GM21381 (cell line): ENCODE data around the gene KMT2B.
A peak's percentile ranks its signal among the peaks of the same experiment; 100 is the strongest.
"Not testable (repeated sequence)": the region's sequence is repeated elsewhere in the genome, so short reads cannot be mapped to it uniquely, and the experiment has no call there.

ENCODE experiments used
- ATAC-seq: cut with Tn5 transposase; IDR thresholded peaks from one replicate; pipeline ENCODE4 v1.9.1; 2021; ENCODE audit warnings: mild to moderate bottlenecking, moderate library complexity; ENCODE audit not compliant: unreplicated experiment

Gene KMT2B

GRCh38 chr19:35710784-35711723 lies 6.7 kb upstream of the KMT2B start:
- peak; percentile 23 for ATAC-seq

GRCh38 chr19:35712567-35713505 lies 5.0 kb upstream of the KMT2B start:
- ATAC-seq = no peak

GRCh38 chr19:35713506-35713850 lies 4.3 kb upstream of the KMT2B start:
- ATAC-seq = no peak

- ATAC-seq = no peak
Observed at GRCh38 chr19:35713904-35714495, 3.8 kb upstream of the KMT2B start.

- no peak for ATAC-seq
Observed at GRCh38 chr19:35714601-35715354, 3.0 kb upstream of the KMT2B start.

GRCh38 chr19:35715355-35715809 lies 2.4 kb upstream of the KMT2B start:
- ATAC-seq = no peak

GRCh38 chr19:35715981-35716800 lies 1.6 kb upstream of the KMT2B start:
- ATAC-seq = no peak

- ATAC-seq = peak; percentile 54
Observed at GRCh38 chr19:35716801-35717664, 770 bp upstream of the KMT2B start.

GRCh38 chr19:35718345-35719041 lies 690 bp downstream of the KMT2B start:
- no peak for ATAC-seq

GRCh38 chr19:35719402-35720162 lies 1.8 kb downstream of the KMT2B start:
- no peak for ATAC-seq

GRCh38 chr19:35720163-35720524 lies 2.3 kb downstream of the KMT2B start:
- ATAC-seq = no peak

GRCh38 chr19:35720648-35721047 lies 2.8 kb downstream of the KMT2B start:
- ATAC-seq = no peak

- no peak for ATAC-seq
Observed at GRCh38 chr19:35721374-35721773, 3.6 kb downstream of the KMT2B start.

- no peak for ATAC-seq
Observed at GRCh38 chr19:35722461-35722860, 4.7 kb downstream of the KMT2B start.

- no peak for ATAC-seq
Observed at GRCh38 chr19:35722897-35723296, 5.1 kb downstream of the KMT2B start.

- ATAC-seq = no peak
Observed at GRCh38 chr19:35723671-35724070, 5.9 kb downstream of the KMT2B start.

- not testable (repeated sequence) for ATAC-seq
Observed at GRCh38 chr19:35724132-35724531, 6.3 kb downstream of the KMT2B start.
